B cell (primary cell): Measurements from ENCODE around the gene CD72. TPM values are rescaled to one million over a fixed set of nuclear protein-coding genes. Genes with fewer than 3 reads are reported as not detected.

ENCODE experiments used
- ATAC-seq: fragments of 200-7000 bp; cut with Tn5 transposase; one replicate; pipeline ENCODE4 v1.10.0; 2021; ENCODE audit warnings: low read depth, mild to moderate bottlenecking, moderate number of reproducible peaks, moderate library complexity
- CTCF ChIA-PET: fragments of 350-600 bp; sonication (Branson Sonifier 250); formaldehyde crosslinking; loops from one replicate; lab custom pipeline; 2021; ENCODE audit warnings: antibody characterized with exemption, inconsistent platforms; lab: Charles Lee
- POLR2A ChIA-PET: fragments of 350-600 bp; sonication (Branson Sonifier 250); formaldehyde crosslinking; loops from one replicate; lab custom pipeline; 2021; ENCODE audit warnings: antibody characterized with exemption; lab: Charles Lee
- DNase-seq: peaks from one replicate; pipeline ENCODE4 v3.0.0; 2013
- H2AFZ ChIP-seq: 2 replicates; pipeline ENCODE4 v1.6.1; 2012; ENCODE audit warnings: mild to moderate bottlenecking, low read depth, low read length; ENCODE audit not compliant: insufficient read depth, poor library complexity, severe bottlenecking
- H3K27ac ChIP-seq, 2 donors: 1 replicate in 1 of 2; 2 replicates in 1 of 2; pipeline ENCODE4 v1.5.1; 2012 to 2013; ENCODE audit warnings: low read length in 2 of 2, mild to moderate bottlenecking in 2 of 2, moderate library complexity in 1 of 2
- H3K27me3 ChIP-seq, 4 experiments: fragments of 200-600 bp in 1 of 4; sonication (generic) in 1 of 4; replicated peaks in 1 of 4; 1 replicate in 2 of 4; 2 replicates in 2 of 4; pipeline versions ENCODE4 v1.6.1 to v1.7.0; 2013 to 2016; ENCODE audit warnings: low read length in 3 of 4, mild to moderate bottlenecking in 2 of 4, mixed read lengths in 1 of 4, moderate library complexity in 1 of 4; ENCODE audit not compliant: insufficient read depth in 4 of 4, control insufficient read depth in 3 of 4; ENCODE audit errors: control extremely low read depth in 1 of 4
- H3K36me3 ChIP-seq, 2 experiments: replicated peaks in 1 of 2; 1 replicate in 1 of 2; 2 replicates in 1 of 2; pipeline versions ENCODE4 v1.6.1 to v1.7.1; 2013; ENCODE audit warnings: low read length in 1 of 2; ENCODE audit not compliant: insufficient read depth in 2 of 2, control insufficient read depth in 1 of 2; ENCODE audit errors: control extremely low read depth in 1 of 2, extremely low read depth in 1 of 2
- H3K4me1 ChIP-seq, 2 donors: fragments of 200-600 bp in 1 of 2; sonication (generic) in 1 of 2; 1 replicate in 1 of 2; 2 replicates in 1 of 2; pipeline versions ENCODE4 v1.5.1 to v1.6.1; 2013 to 2017; ENCODE audit warnings: low read length in 2 of 2; ENCODE audit not compliant: control insufficient read depth in 2 of 2, insufficient read depth in 2 of 2
- H3K4me2 ChIP-seq: replicated peaks from 2 replicates; pipeline ENCODE3; 2012; ENCODE audit warnings: mild to moderate bottlenecking, low read depth, low read length; ENCODE audit not compliant: poor library complexity, severe bottlenecking
- H3K4me3 ChIP-seq, 5 experiments: fragments of 200-600 bp in 1 of 5; sonication (generic) in 1 of 5; 1 replicate in 3 of 5; 2 replicates in 2 of 5; pipeline versions ENCODE4 v1.5.1 to v1.7.0; 2011 to 2016; ENCODE audit warnings: low read length in 4 of 5, mild to moderate bottlenecking in 4 of 5, low read depth in 2 of 5, control low read depth in 1 of 5, moderate library complexity in 1 of 5; ENCODE audit not compliant: insufficient read depth in 1 of 5; ENCODE audit errors: control extremely low read depth in 1 of 5, extremely low read depth in 1 of 5
- H3K79me2 ChIP-seq: fragments of 200-600 bp; sonication (generic); one replicate; pipeline ENCODE4 v1.6.0; 2016; ENCODE audit warnings: low read length; ENCODE audit not compliant: control insufficient read depth, insufficient read depth
- H3K9ac ChIP-seq: fragments of 200-600 bp; sonication (generic); 2 replicates; pipeline ENCODE4 v1.6.1; 2017; ENCODE audit warnings: mild to moderate bottlenecking, low read length, moderate library complexity
- H3K9me3 ChIP-seq, 3 donors: one replicate each; pipeline versions ENCODE4 v1.6.1 to v1.7.1; 2013; ENCODE audit warnings: low read length in 2 of 3; ENCODE audit not compliant: control insufficient read depth in 2 of 3, insufficient read depth in 1 of 3; ENCODE audit errors: control extremely low read depth in 1 of 3
- H4K20me1 ChIP-seq: 2 replicates; pipeline ENCODE4 v1.6.0; 2012; ENCODE audit warnings: mild to moderate bottlenecking, low read length; ENCODE audit not compliant: insufficient read depth, control insufficient read depth, poor library complexity, severe bottlenecking
- H3K27ac Mint-ChIP-seq: one replicate; pipeline ENCODE4 v1.8.0; 2021; ENCODE audit warnings: mixed read lengths
- H3K27me3 Mint-ChIP-seq: one replicate; pipeline ENCODE4 v1.8.0; 2021; ENCODE audit warnings: mixed read lengths
- H3K4me1 Mint-ChIP-seq: one replicate; pipeline ENCODE4 v1.8.0; 2021; ENCODE audit warnings: mixed read lengths
- H3K4me3 Mint-ChIP-seq: one replicate; pipeline ENCODE4 v1.8.0; 2021; ENCODE audit warnings: mixed read lengths
- H3K9me3 Mint-ChIP-seq: one replicate; pipeline ENCODE4 v1.8.0; 2022; ENCODE audit warnings: mixed read lengths; ENCODE audit not compliant: insufficient read depth
- CTCF ChIP-seq: fragments of 200-600 bp; IDR thresholded peaks from one replicate; pipeline ENCODE4 v1.8.0; 2022; ENCODE audit warnings: antibody characterized with exemption, mild to moderate bottlenecking
- EZH2 ChIP-seq: IDR thresholded peaks from 2 replicates; pipeline ENCODE4 v1.6.1; 2012; ENCODE audit warnings: borderline replicate concordance, low read depth, mild to moderate bottlenecking, moderate library complexity, low read length; ENCODE audit not compliant: insufficient read depth, poor library complexity, severe bottlenecking
- WGBS: methylation state at CpG from one replicate; pipeline ENCODE4 v1.1.5; 2013; ENCODE audit warnings: missing lambda C conversion rate; ENCODE audit not compliant: insufficient coverage; 5-methylcytosine and 5-hydroxymethylcytosine counted together
- intact Hi-C: fragments of 100-400 bp; cut with micrococcal nuclease; formaldehyde crosslinking; loops from one replicate; pipeline ENCODE4 v1.10.0; 2022
- polyA plus RNA-seq: library from polyadenylated mRNA; depleted of rRNA; stranded (reverse); fragments of >200 nt; gene quantifications from 2 replicates; pipeline ENCODE4 v1.2.3, GENCODE V29; 2012
- total RNA-seq, 2 donors: library from RNA; stranded (reverse); fragments of 120-200 nt in 1 of 2; gene quantifications; 1 replicate in 1 of 2; 2 replicates in 1 of 2; pipeline versions ENCODE4 v1.2.3 to v1.2.4, GENCODE V29; 2013 to 2022

CD72 gene
- total and polyA plus RNA-seq, 2 donors (not counting 1 experiment from before 2014, with no cell fraction given), result 94.6 to 436 TPM

GRCh38 chr9:35570709-35571504 lies 47.3 kb downstream of the CD72 start:
- H3K36me3 ChIP-seq, result no peaks in the 10 kb centered on the region
- H2AFZ ChIP-seq, result peak overlapping the region; percentile 2
- ChIA-PET POLR2A (no interaction called here), CTCF (interaction anchor here (0.7 to 1.0 kb wide), 2 partner anchors 34 to 333 kb away, joined by 3 read pairs; no protein-coding TSS in a partner anchor)
- H3K27ac Mint-ChIP-seq, result peak overlapping the region; percentile 85
- no peaks in the 10 kb centered on the region for H3K9me3 ChIP-seq
- H3K79me2 ChIP-seq, result no peaks in the 10 kb centered on the region
- H4K20me1 ChIP-seq, result no peaks in the 10 kb centered on the region
- H3K4me3 Mint-ChIP-seq, result peak overlapping the region; percentile 42
- TF ChIP-seq CTCF (no peak), EZH2 (no peak)
- peak overlapping the region; percentile 19 for H3K9ac ChIP-seq
- peak overlapping the region; percentile 28 for H3K4me2 ChIP-seq
- peaks cover 19 to 22% of the 10 kb centered on the region in 2 donors for H3K4me1 ChIP-seq
- 47% methylated on average over 5 of the region's 6 CpGs for WGBS
- no peak overlapping the region for H3K4me3 ChIP-seq
- intact Hi-C loops, result no loop called here
- DNase-seq (peak; percentile 30), ATAC-seq (peak; percentile 21)
- H3K27me3 Mint-ChIP-seq, result no peaks in the 10 kb centered on the region
- H3K4me1 Mint-ChIP-seq, result peaks cover 24% of the 10 kb centered on the region
- H3K27ac ChIP-seq, result peak overlapping the region; percentile 15 to 43
- no peaks in the 10 kb centered on the region for H3K27me3 ChIP-seq
- H3K9me3 Mint-ChIP-seq, result no peaks in the 10 kb centered on the region

GRCh38 chr9:35569206-35569605 lies 49.0 kb downstream of the CD72 start:
- ChIA-PET CTCF (interaction anchor here (1.1 to 1.4 kb wide), 3 partner anchors 16 to 88 kb away, joined by 3 to 4 read pairs (median 3); no protein-coding TSS in a partner anchor), POLR2A (interaction anchor here (0.6 kb wide), 1 partner anchor 52 kb away, joined by 3 read pairs; no protein-coding TSS in a partner anchor)

More at GRCh38 chr9:35569206-35569605, 49.0 kb downstream of the CD72 start:
- H2AFZ ChIP-seq, result no peak overlapping the region
- intact Hi-C loops, result no loop called here
- no peaks in the 10 kb centered on the region for H3K79me2 ChIP-seq
- H3K4me3 ChIP-seq, result no peak overlapping the region
- no peaks in the 10 kb centered on the region for H4K20me1 ChIP-seq
- peaks cover 19 to 22% of the 10 kb centered on the region in 2 donors for H3K4me1 ChIP-seq
- no peaks in the 10 kb centered on the region for H3K27me3 ChIP-seq
- peak overlapping the region; percentile 15 for H3K4me2 ChIP-seq
- no peak overlapping the region for H3K9ac ChIP-seq
- H3K36me3 ChIP-seq, result no peaks in the 10 kb centered on the region
- peak overlapping the region in 1 of 2 donors; percentile 43 for H3K27ac ChIP-seq
- no peaks in the 10 kb centered on the region for H3K9me3 Mint-ChIP-seq
- ATAC-seq (no peak), DNase-seq (no peak)
- TF ChIP-seq EZH2 (no peak), CTCF (no peak)
- peaks cover 24% of the 10 kb centered on the region for H3K4me1 Mint-ChIP-seq
- WGBS, result 71% methylated on average over 4 of the region's 5 CpGs
- peak overlapping the region; percentile 44 for H3K4me3 Mint-ChIP-seq
- peak overlapping the region; percentile 81 for H3K27ac Mint-ChIP-seq
- no peaks in the 10 kb centered on the region for H3K27me3 Mint-ChIP-seq
- H3K9me3 ChIP-seq, result no peaks in the 10 kb centered on the region
